MM.1S (cell line): ENCODE measurements around the gene NANOS1.

Experiments
- EZH2phosphoT487 ChIP-seq: fragments of 300-600 bp; sonication (generic); IDR thresholded peaks from 2 replicates; pipeline ENCODE4 v1.6.1; 2018; ENCODE audit warnings: antibody characterized with exemption, low read length
- TF ChIP-seq, protein P1 (sequence below): fragments of 300-600 bp; sonication (generic); IDR thresholded peaks from 2 replicates; pipeline ENCODE4 v1.5.1; 2016; ENCODE audit warnings: antibody characterized with exemption, low read length, mixed read lengths

DNA sequence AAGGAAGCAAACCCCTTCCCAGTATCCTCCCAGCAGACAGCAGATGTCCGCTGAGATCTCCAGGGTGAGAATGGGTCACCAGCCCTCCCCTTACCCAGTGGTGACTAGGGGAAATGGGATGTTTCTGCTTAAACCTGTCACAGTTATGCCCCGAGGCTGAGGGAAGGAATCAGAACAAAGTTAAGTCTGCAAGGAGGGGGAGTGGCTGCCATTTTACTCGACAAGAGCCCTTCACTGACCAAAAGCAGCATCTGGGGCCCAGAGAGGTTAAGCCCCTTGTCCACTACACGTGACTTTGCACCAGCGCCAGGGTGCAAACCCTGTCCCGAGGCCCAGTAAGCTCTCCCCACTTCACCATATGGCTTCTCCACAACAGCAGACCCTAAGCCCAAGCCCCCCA, 4.6 kb upstream of the NANOS1 start:
- TF ChIP-seq, protein P1, sequence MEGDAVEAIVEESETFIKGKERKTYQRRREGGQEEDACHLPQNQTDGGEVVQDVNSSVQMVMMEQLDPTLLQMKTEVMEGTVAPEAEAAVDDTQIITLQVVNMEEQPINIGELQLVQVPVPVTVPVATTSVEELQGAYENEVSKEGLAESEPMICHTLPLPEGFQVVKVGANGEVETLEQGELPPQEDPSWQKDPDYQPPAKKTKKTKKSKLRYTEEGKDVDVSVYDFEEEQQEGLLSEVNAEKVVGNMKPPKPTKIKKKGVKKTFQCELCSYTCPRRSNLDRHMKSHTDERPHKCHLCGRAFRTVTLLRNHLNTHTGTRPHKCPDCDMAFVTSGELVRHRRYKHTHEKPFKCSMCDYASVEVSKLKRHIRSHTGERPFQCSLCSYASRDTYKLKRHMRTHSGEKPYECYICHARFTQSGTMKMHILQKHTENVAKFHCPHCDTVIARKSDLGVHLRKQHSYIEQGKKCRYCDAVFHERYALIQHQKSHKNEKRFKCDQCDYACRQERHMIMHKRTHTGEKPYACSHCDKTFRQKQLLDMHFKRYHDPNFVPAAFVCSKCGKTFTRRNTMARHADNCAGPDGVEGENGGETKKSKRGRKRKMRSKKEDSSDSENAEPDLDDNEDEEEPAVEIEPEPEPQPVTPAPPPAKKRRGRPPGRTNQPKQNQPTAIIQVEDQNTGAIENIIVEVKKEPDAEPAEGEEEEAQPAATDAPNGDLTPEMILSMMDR: no peak
- TF ChIP-seq EZH2phosphoT487: no peak
